ENCODE measurements around the gene AQP3. TPM values are rescaled to one million over a fixed set of nuclear protein-coding genes. Genes with fewer than 3 reads are reported as not detected.

Gene AQP3
- total and polyA plus RNA-seq, 2 of the 4 experiments (the other 2 are of a cell fraction), result 3.8 to 12.2 TPM

DNA sequence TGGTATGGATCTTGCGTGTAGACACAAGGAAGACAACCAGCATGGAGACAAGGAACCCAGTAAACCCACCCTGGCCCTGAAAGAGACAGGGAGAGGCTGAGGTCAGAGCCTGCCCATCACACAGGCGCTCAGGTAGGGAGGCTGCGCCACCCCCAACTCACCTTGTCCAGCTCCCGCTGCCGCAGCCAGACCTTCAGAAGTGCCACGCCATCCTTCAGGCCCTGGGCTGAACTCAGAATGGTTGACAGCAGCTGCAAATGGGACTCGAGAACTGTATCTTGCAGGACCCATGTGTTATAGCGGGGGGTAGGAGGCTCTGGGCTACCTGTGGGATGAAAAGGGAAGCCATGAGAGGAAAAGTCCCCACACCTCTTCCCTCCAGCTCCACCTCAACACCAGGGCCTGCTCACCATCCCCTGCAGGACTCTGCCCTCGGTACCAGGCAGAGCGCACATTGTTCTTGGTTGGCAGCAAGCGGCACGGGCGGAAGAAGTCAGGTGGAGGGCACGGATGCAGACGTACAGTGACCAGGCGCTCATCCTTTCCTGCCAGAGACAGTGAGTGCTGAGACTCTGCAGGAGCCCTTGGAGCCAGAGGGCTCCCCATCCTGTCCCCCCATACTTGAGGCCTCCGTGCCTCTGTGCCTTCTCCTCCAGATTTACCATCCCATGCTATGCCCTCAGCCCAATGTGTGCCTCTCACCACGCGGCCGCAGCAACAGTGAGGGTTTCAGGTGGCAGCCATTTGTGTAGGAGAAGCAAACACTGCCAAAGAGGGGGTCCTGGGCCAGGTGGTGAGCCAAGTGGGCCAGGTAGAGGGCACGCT is 21.6 kb upstream of the AQP3 start:
- peaks cover 73% of the 10 kb centered on the region for H3K36me3 ChIP-seq (ENCODE audit: control insufficient read depth, insufficient read depth, low read length)
- H3K4me2 ChIP-seq (ENCODE audit: low read depth, low read length), result no peak overlapping the region
- H3K79me1 ChIP-seq (ENCODE audit: low read depth in 1 of 2, low read length in 2 of 2), result peaks cover 7 to 39% of the 10 kb centered on the region in 2 experiments; a peak in 3 of 4 replicates
- peaks cover 18% of the 10 kb centered on the region for H4K20me1 ChIP-seq (ENCODE audit: insufficient read depth, low read length)
- 100% methylated on average over 11 of the region's 21 CpGs; no CpG with 5 or more reads in 1 of the 2 experiments for WGBS, 2 experiments (ENCODE audit: extremely low coverage in 2 of 2, insufficient read length in 1 of 2)
- ATAC-seq (ENCODE audit: low read depth), result no peak
- H4K5ac ChIP-seq (ENCODE audit: low read depth, low read length), result no peak overlapping the region
- H3K9me3 ChIP-seq (ENCODE audit: control insufficient read depth, insufficient read depth, low read length), result no peaks in the 10 kb centered on the region
- no peak overlapping the region for H3K14ac ChIP-seq (replicated peaks; ENCODE audit: low read depth, low read length)
- in situ Hi-C loops (cut with MboI; ENCODE audit: low sequenced_read_pairs) (loop anchor here (5.0 kb wide), 2 partner anchors 97 to 177 kb away; partner anchors contain the start of gene NFX1), dilution Hi-C loops (cut with HindIII; ENCODE audit: low sequenced_read_pairs, unreplicated experiment) (loop anchor here (25.0 kb wide), 1 partner anchor 182 kb away; the partner anchor contains the start of gene NFX1), intact Hi-C loops (cut with micrococcal nuclease) (no loop called here)
- no peak overlapping the region for H3K4ac ChIP-seq (ENCODE audit: low read depth, low read length)
- no peak overlapping the region for H2AK5ac ChIP-seq (ENCODE audit: low read depth, low read length)
- DNase-seq, result no peak
- H2BK5ac ChIP-seq (ENCODE audit: low read depth, low read length, poor library complexity, severe bottlenecking), result no peak overlapping the region
- H3K27ac ChIP-seq (ENCODE audit: insufficient read depth, low read length), result no peak overlapping the region
- CTCF ChIA-PET, result no interaction called here
- no peak overlapping the region for H2AK9ac ChIP-seq (replicated peaks; ENCODE audit: low read depth, low read length, poor library complexity)
- peaks cover 8% of the 10 kb centered on the region; the same call in 1 of the 2 replicates for H3K9me1 ChIP-seq (ENCODE audit: insufficient read depth, low read length)
- POLR2A ChIA-PET (ENCODE audit: unreplicated experiment), result interaction anchor here (0.5 kb wide), 1 partner anchor 10 kb away, joined by 8 read pairs; no protein-coding TSS in a partner anchor
- H3K56ac ChIP-seq (ENCODE audit: extremely low read depth, insufficient read depth, low read length), result no peak overlapping the region
- no peak overlapping the region for H2BK20ac ChIP-seq (ENCODE audit: low read depth, low read length)
- H3K23ac ChIP-seq (ENCODE audit: low read depth, low read length), result no peak overlapping the region
- H4K91ac ChIP-seq (ENCODE audit: insufficient read depth, low read depth, low read length), result no peak overlapping the region
- no peak overlapping the region for H4K8ac ChIP-seq (ENCODE audit: low read depth in 2 of 2, low read length in 2 of 2)
- no peaks in the 10 kb centered on the region for H3K27me3 ChIP-seq (ENCODE audit: control insufficient read depth, insufficient read depth, low read length)
- H3K4me1 ChIP-seq (ENCODE audit: control insufficient read depth, insufficient read depth, low read length), result peaks cover 3% of the 10 kb centered on the region; the same call in 1 of the 2 replicates
- no peak overlapping the region for H2AFZ ChIP-seq (replicated peaks; ENCODE audit: low read length, poor library complexity)
- H3K9ac ChIP-seq (ENCODE audit: low read depth, low read length), result no peak overlapping the region
- BruUV-seq (replicated peaks), result no TSS peak
- H3K4me3 ChIP-seq (ENCODE audit: insufficient read depth, low read depth, low read length), result no peak overlapping the region
- no peak overlapping the region for H2BK15ac ChIP-seq (ENCODE audit: low read depth, low read length)
- no peak overlapping the region for H3K18ac ChIP-seq (ENCODE audit: low read depth, low read length)
- H2BK120ac ChIP-seq (ENCODE audit: low read depth, low read length), result no peak overlapping the region
- TF ChIP-seq RCOR1 (IDR thresholded peaks at IDR 0.05; ENCODE audit: insufficient replicate concordance, low read length) (no peak), MAZ (IDR thresholded peaks at IDR 0.05; ENCODE audit: borderline replicate concordance, low read depth, low read length) (no peak), POLR2A (IDR thresholded peaks at IDR 0.05; ENCODE audit: low read depth, low read length) (no peak), NFE2L2 (IDR thresholded peaks at IDR 0.05; ENCODE audit: low read depth, low read length) (no peak), FOS (IDR thresholded peaks at IDR 0.05; ENCODE audit: low read depth, low read length) (no peak), CEBPB (IDR thresholded peaks at IDR 0.05; ENCODE audit: low read depth, low read length) (no peak), BHLHE40 (IDR thresholded peaks at IDR 0.05; ENCODE audit: low read depth, low read length) (no peak), MAFK (IDR thresholded peaks at IDR 0.05; ENCODE audit: low read depth, low read length) (no peak), MXI1 (IDR thresholded peaks at IDR 0.05; ENCODE audit: borderline replicate concordance, low read depth, low read length) (no peak), CHD1 (IDR thresholded peaks at IDR 0.05; ENCODE audit: low read depth, low read length) (no peak), RAD21 (IDR thresholded peaks at IDR 0.05; ENCODE audit: low read length) (no peak), RFX5 (IDR thresholded peaks at IDR 0.05; ENCODE audit: low read depth, low read length) (no peak), SMC3 (IDR thresholded peaks at IDR 0.05; ENCODE audit: low read depth, low read length) (no peak)
- TF ChIP-seq, protein P1, sequence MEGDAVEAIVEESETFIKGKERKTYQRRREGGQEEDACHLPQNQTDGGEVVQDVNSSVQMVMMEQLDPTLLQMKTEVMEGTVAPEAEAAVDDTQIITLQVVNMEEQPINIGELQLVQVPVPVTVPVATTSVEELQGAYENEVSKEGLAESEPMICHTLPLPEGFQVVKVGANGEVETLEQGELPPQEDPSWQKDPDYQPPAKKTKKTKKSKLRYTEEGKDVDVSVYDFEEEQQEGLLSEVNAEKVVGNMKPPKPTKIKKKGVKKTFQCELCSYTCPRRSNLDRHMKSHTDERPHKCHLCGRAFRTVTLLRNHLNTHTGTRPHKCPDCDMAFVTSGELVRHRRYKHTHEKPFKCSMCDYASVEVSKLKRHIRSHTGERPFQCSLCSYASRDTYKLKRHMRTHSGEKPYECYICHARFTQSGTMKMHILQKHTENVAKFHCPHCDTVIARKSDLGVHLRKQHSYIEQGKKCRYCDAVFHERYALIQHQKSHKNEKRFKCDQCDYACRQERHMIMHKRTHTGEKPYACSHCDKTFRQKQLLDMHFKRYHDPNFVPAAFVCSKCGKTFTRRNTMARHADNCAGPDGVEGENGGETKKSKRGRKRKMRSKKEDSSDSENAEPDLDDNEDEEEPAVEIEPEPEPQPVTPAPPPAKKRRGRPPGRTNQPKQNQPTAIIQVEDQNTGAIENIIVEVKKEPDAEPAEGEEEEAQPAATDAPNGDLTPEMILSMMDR (conservative IDR thresholded peaks at IDR 0.05; ENCODE audit: low read depth, low read length), result no peak
- TF ChIP-seq, protein P2, sequence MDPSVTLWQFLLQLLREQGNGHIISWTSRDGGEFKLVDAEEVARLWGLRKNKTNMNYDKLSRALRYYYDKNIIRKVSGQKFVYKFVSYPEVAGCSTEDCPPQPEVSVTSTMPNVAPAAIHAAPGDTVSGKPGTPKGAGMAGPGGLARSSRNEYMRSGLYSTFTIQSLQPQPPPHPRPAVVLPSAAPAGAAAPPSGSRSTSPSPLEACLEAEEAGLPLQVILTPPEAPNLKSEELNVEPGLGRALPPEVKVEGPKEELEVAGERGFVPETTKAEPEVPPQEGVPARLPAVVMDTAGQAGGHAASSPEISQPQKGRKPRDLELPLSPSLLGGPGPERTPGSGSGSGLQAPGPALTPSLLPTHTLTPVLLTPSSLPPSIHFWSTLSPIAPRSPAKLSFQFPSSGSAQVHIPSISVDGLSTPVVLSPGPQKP (IDR thresholded peaks at IDR 0.05; ENCODE audit: borderline replicate concordance, low read depth, low read length), result no peak
